Measurements from ENCODE around the gene RBPJ.

DNA sequence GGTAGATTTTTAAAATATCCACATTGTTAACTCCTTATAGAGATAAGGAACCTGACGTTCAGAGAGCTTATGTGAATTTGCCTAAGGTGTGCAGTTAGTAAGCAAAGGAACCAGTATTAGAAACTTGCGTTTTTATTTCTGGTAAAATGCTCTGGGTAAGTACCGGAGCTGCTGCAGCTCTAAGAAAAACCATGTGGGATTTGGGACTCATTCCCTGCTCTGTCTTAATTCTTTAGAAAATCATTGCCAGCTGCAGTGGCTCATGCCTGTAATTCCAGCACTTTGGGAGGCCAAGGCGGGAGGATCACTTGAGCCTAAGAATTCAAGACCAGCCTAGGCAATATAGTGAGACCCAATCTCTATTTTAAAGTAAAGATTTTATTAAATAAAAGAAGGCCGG lies 163.7 kb downstream of the RBPJ start:
- TF ChIP-seq CTCF (IDR thresholded peaks at IDR 0.05; ENCODE audit: poor library complexity, severe bottlenecking) (no peak), RAD21 (conservative IDR thresholded peaks at IDR 0.05) (no peak), SMC3 (conservative IDR thresholded peaks at IDR 0.05; ENCODE audit: poor library complexity) (no peak), EP300 (conservative IDR thresholded peaks at IDR 0.05; ENCODE audit: poor library complexity, severe bottlenecking) (no peak), TAF1 (IDR thresholded peaks at IDR 0.05; ENCODE audit: low read depth) (no peak), MXI1 (conservative IDR thresholded peaks at IDR 0.05; ENCODE audit: poor library complexity, severe bottlenecking) (no peak)
- TF ChIP-seq, protein P1, sequence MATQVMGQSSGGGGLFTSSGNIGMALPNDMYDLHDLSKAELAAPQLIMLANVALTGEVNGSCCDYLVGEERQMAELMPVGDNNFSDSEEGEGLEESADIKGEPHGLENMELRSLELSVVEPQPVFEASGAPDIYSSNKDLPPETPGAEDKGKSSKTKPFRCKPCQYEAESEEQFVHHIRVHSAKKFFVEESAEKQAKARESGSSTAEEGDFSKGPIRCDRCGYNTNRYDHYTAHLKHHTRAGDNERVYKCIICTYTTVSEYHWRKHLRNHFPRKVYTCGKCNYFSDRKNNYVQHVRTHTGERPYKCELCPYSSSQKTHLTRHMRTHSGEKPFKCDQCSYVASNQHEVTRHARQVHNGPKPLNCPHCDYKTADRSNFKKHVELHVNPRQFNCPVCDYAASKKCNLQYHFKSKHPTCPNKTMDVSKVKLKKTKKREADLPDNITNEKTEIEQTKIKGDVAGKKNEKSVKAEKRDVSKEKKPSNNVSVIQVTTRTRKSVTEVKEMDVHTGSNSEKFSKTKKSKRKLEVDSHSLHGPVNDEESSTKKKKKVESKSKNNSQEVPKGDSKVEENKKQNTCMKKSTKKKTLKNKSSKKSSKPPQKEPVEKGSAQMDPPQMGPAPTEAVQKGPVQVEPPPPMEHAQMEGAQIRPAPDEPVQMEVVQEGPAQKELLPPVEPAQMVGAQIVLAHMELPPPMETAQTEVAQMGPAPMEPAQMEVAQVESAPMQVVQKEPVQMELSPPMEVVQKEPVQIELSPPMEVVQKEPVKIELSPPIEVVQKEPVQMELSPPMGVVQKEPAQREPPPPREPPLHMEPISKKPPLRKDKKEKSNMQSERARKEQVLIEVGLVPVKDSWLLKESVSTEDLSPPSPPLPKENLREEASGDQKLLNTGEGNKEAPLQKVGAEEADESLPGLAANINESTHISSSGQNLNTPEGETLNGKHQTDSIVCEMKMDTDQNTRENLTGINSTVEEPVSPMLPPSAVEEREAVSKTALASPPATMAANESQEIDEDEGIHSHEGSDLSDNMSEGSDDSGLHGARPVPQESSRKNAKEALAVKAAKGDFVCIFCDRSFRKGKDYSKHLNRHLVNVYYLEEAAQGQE (IDR thresholded peaks at IDR 0.05; ENCODE audit: borderline replicate concordance) = no peak

All from neural cell (in vitro differentiated cells).